ENCODE results near the gene MRPS15. TPM values are rescaled to one million over a fixed set of nuclear protein-coding genes. Genes with fewer than 3 reads are reported as not detected.
A peak's percentile ranks its signal among the peaks of the same experiment; 100 is the strongest.

Gene MRPS15
- total RNA-seq, 1 donor from 2014 or later, result 83.4 TPM

GRCh38 chr1:36425791-36426190 lies 38.4 kb downstream of the MRPS15 start:
- no peak for DNase-seq (ENCODE audit: low spot score)

DNA sequence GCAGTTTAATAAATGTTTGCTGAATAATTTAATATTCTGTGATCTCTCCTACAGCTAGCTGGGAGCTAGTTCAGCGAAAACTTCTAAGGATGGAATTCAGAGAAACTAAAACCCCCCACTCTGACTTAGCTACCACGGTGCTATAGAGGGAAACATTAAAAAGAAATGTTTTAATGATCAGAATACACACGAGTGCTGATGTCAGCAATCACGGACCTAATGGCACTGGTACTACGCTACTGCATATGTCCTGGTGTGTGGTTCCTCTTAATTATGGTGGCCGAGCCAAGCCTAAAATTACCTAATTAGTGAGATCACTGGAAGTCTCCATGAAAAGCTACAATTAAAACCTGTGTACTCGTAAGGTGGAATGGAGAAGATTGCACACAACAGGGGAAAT lies 42.5 kb downstream of the MRPS15 start:
- DNase-seq (ENCODE audit: low spot score), result no peak

GRCh38 chr1:36420836-36421317 lies 43.3 kb downstream of the MRPS15 start:
- DNase-seq (ENCODE audit: low spot score), result peak; percentile 94

DNA sequence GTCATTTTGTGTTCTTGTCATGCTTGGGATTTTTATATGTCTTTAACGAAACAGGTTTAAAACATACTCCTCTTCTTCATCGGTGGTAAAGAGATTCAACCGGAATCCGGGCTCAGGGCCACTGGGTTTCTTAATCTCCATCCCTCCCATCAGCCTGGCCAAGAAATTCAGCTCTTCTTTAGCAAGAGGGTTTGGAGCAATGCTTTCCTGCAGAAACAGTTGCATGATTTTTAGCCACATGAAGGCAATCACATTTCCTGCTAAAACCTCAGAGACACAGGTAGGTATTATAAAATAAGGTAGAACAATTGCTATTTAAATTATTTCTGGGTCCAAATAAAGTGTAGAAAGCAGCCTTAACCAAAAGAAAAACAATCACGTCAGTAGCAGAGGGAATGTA lies 43.8 kb downstream of the MRPS15 start:
- no peak for DNase-seq (ENCODE audit: low spot score)

- DNase-seq (ENCODE audit: low spot score), result no peak
Observed at GRCh38 chr1:36419569-36419968, 44.6 kb downstream of the MRPS15 start.

DNA sequence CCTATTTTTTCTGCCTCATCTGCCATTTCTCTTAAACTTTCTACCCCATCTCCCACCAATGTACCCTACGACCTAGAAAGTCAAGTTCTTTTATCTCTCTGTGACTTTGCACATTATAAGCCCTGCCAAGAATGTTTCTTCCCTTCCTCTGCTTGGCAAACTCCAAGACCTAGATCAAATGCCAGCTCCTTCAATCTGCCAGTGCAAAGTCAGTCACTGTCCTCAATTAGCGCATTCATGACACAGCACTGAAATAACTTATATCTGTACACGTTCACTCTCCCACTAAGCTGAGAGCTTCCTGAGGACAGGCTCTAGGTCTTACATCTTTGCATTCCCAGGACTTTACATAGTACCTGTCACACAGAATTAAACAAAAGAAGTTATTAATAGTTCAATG lies 45.0 kb downstream of the MRPS15 start:
- DNase-seq (ENCODE audit: low spot score), result no peak

DNA sequence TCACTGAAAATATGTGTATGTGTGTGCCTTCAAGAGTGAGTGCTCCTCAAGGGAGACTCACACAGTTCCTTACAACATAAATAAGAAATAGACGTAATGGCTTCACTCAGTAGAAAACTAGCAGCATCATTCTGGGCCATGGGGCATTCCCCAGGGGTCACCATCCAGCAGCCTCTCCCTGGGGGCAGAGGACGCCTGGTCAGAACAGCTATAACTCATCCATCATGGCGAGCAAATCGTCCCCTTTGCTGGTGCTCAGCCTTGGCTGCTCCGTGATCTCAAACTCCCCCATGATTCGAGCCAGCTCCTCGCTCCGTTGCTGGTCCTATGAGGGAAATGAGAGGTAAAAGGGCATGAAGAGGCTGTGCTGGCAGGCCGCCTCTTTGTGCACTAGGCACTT lies 46.3 kb downstream of the MRPS15 start:
- DNase-seq (ENCODE audit: low spot score), result no peak

GRCh38 chr1:36415661-36416326 lies 48.4 kb downstream of the MRPS15 start:
- no peak for DNase-seq (ENCODE audit: low spot score)

DNA sequence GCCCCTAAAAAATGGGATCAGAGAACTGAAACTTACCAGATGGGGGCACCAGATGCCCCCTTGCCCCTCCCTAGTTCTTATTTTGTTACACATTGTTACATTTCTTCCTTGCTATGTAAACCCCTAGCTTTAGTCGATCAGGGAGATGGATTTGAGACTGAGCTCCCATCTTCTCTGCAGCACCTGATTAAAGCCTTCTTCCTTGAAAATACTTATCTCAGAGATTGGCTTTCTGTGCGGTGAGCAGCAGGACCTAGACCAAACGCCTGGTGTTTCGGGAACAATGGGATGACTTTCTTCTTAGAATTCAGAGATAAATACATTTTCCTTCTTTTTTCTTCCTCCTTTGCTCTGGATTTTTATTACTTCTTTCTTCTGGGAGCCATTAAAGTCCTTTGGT lies 49.8 kb downstream of the MRPS15 start:
- DNase-seq (ENCODE audit: low spot score), result no peak

- DNase-seq (ENCODE audit: low spot score), result no peak
Observed at GRCh38 chr1:36411674-36412648, 52.2 kb downstream of the MRPS15 start.

GRCh38 chr1:36408479-36408878 lies 55.7 kb downstream of the MRPS15 start:
- DNase-seq (ENCODE audit: low spot score), result no peak

GRCh38 chr1:36406440-36406839 lies 57.7 kb downstream of the MRPS15 start:
- DNase-seq (ENCODE audit: low spot score), result no peak

Other genes starting within 250 kb of the MRPS15 start
- gene THRAP3, start 239.9 kb downstream of the MRPS15 start, total RNA-seq, result 94.3 TPM
- gene SH3D21, start 158.0 kb downstream of the MRPS15 start, total RNA-seq, result 2.6 TPM
- gene EVA1B, start 140.7 kb downstream of the MRPS15 start, total RNA-seq, result 34.5 TPM
- 84.0 TPM for gene STK40, start 78.5 kb downstream of the MRPS15 start, total RNA-seq
- gene LSM10, start 66.5 kb downstream of the MRPS15 start, total RNA-seq, result 50.1 TPM
- 7.0 TPM for gene OSCP1, start 13.9 kb downstream of the MRPS15 start, total RNA-seq
- gene CSF3R, start 18.5 kb upstream of the MRPS15 start, total RNA-seq, result 82.0 TPM